CD4-positive, alpha-beta T cell treated with Interleukin-17A for 4 hours (primary cell): Measurements from ENCODE around the gene MILR1.

Experiments
- DNase-seq: peaks from one replicate; pipeline ENCODE4 v3.0.0-alpha.2; 2020; ENCODE audit warnings: mixed read lengths

Gene MILR1

DNA sequence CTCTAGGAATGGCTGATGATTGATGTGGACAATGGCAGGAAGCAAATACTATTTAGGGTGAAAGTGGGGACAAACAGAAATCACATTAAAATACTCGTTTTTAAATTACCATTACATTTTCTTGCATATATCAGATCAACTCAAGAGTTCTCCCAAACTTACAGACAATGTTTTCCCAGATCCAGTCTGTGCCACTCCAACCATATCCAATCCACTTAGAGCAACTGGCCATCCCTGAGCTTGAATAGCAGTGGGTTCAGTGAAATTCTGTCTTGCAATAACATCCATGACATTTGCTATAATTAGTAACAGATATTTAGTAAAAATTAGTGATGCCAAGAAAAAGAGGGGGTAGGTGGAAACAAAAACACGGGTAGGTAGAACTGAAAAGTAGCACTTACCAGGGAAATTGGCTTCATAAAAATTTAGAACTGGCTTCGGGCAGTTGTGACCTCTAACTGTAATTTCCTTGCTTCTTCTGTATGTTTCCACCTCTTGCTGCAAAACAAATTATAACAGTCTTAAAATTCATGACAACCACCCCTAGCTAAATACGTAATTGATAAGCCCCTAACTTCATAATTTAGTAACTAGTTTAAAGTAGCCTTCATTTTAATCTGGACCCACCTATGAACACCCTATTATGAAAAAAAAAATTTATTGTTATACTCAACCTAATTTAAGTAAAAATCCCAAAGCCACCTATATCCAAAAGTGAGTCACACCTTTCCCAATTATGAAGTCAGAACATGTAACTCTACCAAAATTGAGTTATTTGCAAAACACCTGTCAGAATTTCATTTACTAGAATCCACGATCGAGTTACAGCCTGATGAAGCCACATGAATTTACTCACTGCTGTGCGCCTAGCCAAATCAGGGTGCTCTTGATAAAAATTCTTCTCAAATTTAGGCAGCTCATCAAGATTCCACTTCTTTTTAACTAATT lies 55.2 kb downstream of the MILR1 start:
- no peak for DNase-seq

DNA sequence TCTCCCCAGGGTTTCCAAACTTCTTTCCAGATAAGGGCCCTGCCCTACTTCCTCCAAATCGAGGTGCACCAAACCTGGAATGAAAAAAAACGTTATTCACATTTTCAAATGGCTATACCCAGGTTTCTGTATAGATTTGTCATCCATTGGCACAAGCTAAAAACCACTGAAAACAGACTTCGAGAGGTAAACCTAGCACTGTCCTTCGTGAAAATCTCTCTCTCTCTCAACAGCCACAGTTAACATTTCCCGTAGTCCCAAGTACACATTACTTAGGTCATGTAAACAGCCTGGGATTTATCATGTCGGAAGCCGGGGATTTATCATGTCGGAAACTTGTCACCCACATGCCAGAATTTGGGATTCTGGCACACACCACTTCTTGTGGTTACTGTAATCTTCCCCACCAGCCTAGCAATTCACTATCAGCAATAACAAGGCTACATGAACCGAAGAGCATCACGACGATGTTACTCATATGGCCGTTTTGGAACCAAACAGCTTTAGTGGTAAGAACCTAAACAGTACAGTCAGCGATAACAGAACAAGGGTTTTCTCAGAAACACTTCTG lies 55.9 kb downstream of the MILR1 start:
- no peak for DNase-seq

DNA sequence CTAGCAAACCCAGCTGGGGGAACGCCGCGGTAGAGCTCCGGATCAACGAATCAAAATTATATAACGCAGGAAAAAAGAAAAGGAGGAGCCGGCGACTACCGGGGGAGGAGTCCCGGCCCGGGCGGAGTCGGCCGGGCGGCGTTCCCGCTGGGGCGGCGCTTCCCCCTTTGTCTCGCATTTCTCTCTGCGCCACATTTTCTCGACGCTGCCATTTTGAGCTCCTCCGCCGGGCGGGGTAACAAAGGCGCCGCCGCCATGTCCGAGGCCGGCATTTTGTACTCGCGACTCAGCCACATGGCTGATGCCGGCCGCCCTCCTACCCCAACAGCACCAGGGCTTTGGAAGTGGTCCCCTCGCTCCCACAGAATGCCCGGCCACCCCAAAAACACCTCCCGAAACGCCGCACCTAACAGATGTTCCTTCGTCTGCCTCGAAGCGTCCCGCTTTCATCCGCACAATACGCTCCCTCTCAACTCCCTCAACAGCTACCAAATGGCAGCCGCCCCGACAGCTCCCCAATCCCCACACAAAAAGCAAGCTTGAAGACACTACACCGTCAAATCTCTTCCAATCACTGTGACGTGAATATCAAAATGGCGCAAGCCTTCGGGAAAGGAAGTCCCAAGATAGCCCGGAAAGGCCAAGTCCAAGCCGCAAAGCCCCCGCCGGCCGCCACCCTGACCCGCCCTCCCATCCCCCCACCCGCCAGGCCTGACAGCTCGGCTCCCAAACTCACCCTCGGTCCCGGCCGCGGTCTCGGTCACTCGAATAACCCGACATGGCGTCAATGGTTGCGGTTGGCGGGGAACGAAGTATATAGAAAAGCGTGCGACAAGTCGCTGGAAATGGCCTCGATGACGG lies 56.7 kb downstream of the MILR1 start:
- DNase-seq = peak; percentile 91

DNA sequence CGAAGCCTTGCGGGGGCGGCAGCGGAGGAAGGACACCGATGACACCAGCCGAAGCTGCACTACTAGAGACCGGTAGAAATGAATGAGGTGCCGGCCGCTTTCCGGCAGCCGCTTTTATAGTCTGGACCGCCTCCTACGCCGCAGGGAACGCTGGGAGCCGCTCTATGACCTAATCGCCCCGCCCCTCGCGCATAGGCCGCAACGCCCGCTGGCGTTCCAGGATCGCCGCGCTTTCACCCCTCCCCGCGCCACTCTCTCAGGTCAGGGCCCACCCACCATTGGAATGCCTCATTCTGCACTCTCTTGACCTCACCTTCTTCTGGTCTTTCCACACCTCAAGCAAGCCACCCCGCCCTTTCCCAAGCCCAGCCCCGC lies 57.3 kb downstream of the MILR1 start, which contains the start of gene DDX5:
Gene DDX5, minus strand, starts transcription at position 89 of the 375 bp plus-strand sequence. CDS start 170 bp downstream, outside the sequence.
- DNase-seq = peak; percentile 98

DNA sequence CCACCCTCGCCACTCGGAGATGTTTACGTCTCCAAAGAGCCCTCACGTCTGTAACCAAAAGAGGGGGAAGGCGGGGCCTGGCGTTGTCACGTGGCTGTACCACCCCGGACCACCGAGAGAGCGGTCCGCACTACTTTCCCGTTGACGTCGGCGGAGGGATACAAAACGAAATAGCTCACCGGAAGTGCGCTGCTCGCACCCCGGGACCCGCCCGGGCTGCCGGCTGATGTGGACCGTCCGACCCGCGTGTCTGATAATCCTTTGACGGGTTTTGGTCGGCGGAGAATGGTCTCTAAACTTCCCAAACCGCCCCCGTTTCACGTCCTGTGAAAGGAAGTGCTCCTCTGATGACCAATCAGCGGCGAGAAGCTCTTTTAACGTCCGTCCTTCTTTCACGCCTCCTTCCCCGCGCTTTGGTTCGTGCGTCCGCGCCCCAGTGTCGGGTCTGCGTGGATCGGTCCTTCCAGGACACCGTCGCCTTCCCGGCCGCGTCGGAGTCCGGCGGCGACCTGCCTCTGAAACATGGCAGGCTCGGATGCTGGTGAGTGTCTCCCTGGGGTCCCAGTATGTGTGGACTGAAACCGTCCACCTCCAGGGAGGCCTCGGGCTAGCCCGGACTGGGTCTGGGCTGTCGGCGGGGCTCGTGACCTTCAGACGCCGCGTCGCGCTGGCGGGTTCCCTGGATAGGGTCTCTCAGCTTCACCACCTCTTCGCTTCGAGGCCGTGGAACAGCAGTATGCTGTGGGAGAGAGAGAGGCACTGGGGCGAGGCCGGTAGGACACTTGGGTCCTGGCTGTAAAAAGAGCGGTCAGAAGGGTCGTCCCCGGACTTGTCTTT lies 57.9 kb downstream of the MILR1 start, which contains the start of gene CEP95:
Gene CEP95, plus strand, starts transcription at position 402 of the 837 bp plus-strand sequence. Its CDS starts 121 bp downstream, at position 523.
- peak; percentile 97 for DNase-seq

DNA sequence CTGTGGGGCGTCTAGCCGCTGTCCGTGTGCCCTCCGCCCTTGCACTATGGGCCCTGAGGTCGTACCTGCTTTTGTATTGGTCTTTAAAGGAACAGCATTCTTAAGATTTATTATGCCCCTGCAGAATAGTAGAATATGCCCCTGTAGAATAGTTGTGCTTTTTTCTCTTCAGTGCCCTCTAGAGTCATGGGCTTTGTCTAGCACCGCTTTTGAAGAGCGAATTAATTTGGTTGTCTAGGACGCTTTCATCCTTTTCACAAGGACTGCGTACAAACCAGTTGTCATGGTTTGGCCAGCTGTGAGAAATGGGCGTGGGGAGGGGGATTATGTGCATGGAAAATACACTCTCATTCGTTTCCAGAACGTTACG lies 58.5 kb downstream of the MILR1 start:
- peak; percentile 34 for DNase-seq

DNA sequence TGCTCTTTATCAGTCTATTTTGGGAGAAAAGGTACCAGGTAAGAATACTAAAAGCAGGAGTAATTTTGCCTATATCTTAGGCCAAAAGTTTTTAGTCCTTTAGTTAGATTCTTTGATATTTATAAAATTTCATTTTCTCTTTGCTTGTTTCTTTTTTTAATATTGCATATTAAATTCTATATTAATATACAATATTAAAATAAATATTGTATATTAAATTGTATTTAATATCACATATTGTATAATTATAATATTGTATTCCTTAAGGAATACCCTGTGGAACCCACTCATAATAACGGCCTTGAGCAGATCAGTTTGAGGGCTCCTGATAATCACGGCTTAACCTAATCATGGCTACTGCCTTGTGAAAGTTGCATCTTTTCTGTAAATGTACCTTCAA lies 59.8 kb downstream of the MILR1 start:
- DNase-seq = no peak

DNA sequence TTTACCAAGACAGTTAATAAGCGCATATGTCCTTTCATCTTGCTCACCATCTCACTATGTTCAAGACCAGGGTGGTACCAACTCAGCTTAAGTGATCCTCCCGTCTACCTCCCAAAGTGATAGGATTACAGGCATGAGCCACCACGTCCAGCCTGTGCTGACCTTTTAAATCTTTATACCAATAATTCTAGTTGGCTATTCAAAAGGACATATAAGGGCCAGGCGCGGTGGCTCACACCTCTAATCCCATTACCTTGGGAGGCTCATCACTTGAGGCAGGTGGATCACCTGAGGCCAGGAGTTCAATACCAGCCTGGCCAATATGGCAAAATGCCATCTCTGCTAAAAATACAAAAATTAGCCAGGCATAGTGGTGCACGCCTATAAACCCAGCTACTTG lies 60.3 kb downstream of the MILR1 start:
- DNase-seq = no peak

DNA sequence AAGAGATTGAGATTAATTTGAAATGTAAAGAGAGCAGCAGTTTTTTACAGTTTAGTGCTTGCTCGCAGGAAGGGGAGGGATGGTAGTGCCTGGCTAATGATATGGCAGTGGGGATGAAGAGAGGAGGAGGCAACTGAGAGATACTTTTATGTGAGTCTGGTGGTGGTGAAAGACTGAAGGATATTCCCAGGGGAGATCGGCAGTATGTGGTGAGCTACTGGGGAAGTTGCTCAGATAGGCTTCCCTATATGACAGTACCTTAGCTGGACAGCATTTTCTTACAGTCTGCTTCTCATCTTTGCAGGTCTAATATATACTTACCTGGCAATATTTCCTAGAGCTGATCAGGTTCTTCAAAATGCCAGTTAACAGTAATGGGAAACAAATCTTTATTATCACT lies 66.5 kb downstream of the MILR1 start:
- no peak for DNase-seq

DNA sequence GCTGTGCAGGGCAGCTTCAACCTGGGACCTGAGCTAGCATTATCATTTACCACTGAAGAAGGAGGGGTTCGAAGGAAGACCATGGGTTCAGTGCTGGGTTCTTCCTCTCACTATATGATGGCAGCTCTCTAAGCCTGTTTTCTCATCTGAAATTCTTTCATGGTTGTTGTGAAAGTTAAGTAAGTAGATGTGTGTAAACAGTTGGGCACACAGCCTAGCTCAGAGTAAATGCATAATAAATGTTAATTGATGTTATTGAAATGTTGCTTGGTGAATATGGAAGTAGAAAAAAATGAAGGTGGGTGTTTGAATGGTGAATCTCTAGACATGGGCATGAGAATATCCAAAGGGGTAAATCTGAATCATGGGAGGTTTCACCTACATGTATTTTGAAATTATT lies 66.9 kb downstream of the MILR1 start:
- DNase-seq = no peak
